HepG2 (cell line): ENCODE results near the gene EXOC6B. TPM values are rescaled to one million over a fixed set of nuclear protein-coding genes. Genes with fewer than 3 reads are reported as not detected.

Experiments
- ATAC-seq: fragments of 200-7000 bp; cut with Tn5 transposase; 3 replicates; pipeline ENCODE4 v1.9.1; 2020; ENCODE audit warnings: mild to moderate bottlenecking, moderate library complexity
- BruUV-seq: library from RNA; stranded (reverse); fragments of 400-500 nt; replicated peaks from 2 replicates; lab custom pipeline; 2021; lab: Mats Ljungman, UMichigan
- CTCF ChIA-PET: fragments of 300-600 bp; formaldehyde crosslinking; extraction: SDS; loops from one replicate; lab custom pipeline; 2021; ENCODE audit warnings: low total read pairs, inconsistent platforms, low intra/inter-chr PET ratio; lab: Yijun Ruan, JAX
- POLR2A ChIA-PET: fragments of 350-600 bp; sonication (Branson Sonifier 250); formaldehyde crosslinking; loops from one replicate; lab custom pipeline; 2020; ENCODE audit warnings: antibody characterized with exemption, inconsistent platforms; lab: Yijun Ruan, JAX
- DNase-seq: peaks from one replicate; pipeline ENCODE4 v3.0.0-alpha.2; 2015; ENCODE audit warnings: low spot score
- FAIRE-seq: peaks from 3 replicates; lab custom pipeline; 2011; peaks lifted over from hg19 to GRCh38; lab: Jason Lieb, UNC
- H2AFZ ChIP-seq: one replicate; pipeline ENCODE4 v1.6.1; 2011; ENCODE audit warnings: low read length, inconsistent platforms
- H3K27ac ChIP-seq: fragments of 300-600 bp; 3 replicates; pipeline ENCODE4 v1.8.0; 2011; ENCODE audit warnings: mixed run types, mild to moderate bottlenecking, mixed read lengths, low read length, inconsistent platforms; ENCODE audit not compliant: insufficient read depth; ENCODE audit errors: extremely low read length
- H3K27me3 ChIP-seq, 2 experiments: fragments of 200-600 bp in 1 of 2; 2 replicates in 1 of 2; 3 replicates in 1 of 2; pipeline versions ENCODE4 v1.6.0 to v1.8.0; 2011; ENCODE audit warnings: low read length in 2 of 2, mild to moderate bottlenecking in 2 of 2, moderate library complexity in 2 of 2, inconsistent platforms in 1 of 2; ENCODE audit not compliant: insufficient read depth in 2 of 2, control insufficient read depth in 1 of 2
- H3K36me3 ChIP-seq, 2 experiments: fragments of 200-600 bp in 1 of 2; replicated peaks in 1 of 2; 2 replicates in 1 of 2; 3 replicates in 1 of 2; pipeline versions ENCODE4 v1.5.1 to v1.8.0; 2011; ENCODE audit warnings: low read length in 2 of 2, inconsistent platforms in 1 of 2; ENCODE audit not compliant: insufficient read depth in 2 of 2, control insufficient read depth in 1 of 2
- H3K4me1 ChIP-seq: 2 replicates; pipeline ENCODE4 v1.5.1; 2012; ENCODE audit warnings: low read length, inconsistent platforms; ENCODE audit not compliant: insufficient read depth
- H3K4me2 ChIP-seq: 2 replicates; pipeline ENCODE4 v1.6.0; 2011; ENCODE audit warnings: low read depth, low read length, inconsistent platforms
- H3K4me3 ChIP-seq, 3 experiments: fragments of 200-600 bp in 1 of 3; sonication (generic), shearing (Covaris generic) in 1 of 3; replicated peaks in 1 of 3; 2 replicates each; pipeline ENCODE4 v1.5.1; 2011 to 2016; ENCODE audit warnings: low read length in 3 of 3, inconsistent platforms in 2 of 3, low read depth in 2 of 3, mild to moderate bottlenecking in 2 of 3, control low read depth in 1 of 3, mixed read lengths in 1 of 3; ENCODE audit not compliant: insufficient read depth in 1 of 3
- H3K79me2 ChIP-seq: one replicate; pipeline ENCODE4 v1.6.1; 2011; ENCODE audit warnings: low read length, inconsistent platforms; ENCODE audit not compliant: insufficient read depth
- H3K9ac ChIP-seq: 2 replicates; pipeline ENCODE4 v1.6.0; 2011; ENCODE audit warnings: mild to moderate bottlenecking, low read depth, low read length, inconsistent platforms; ENCODE audit not compliant: insufficient read depth
- H3K9me3 ChIP-seq: 2 replicates; pipeline ENCODE4 v1.5.1; 2012; ENCODE audit warnings: mild to moderate bottlenecking, low read length
- H4K20me1 ChIP-seq: 2 replicates; pipeline ENCODE4 v1.6.0; 2011; ENCODE audit warnings: inconsistent platforms, mild to moderate bottlenecking, low read length, moderate library complexity; ENCODE audit not compliant: insufficient read depth
- GATA4 ChIP-seq: sonication (generic); IDR thresholded peaks from 2 replicates; pipeline ENCODE4 v1.6.1; 2016; ENCODE audit warnings: antibody characterized with exemption, low read depth, borderline replicate concordance
- HOXA7 ChIP-seq: sonication (generic); formaldehyde crosslinking; IDR thresholded peaks from 2 replicates; pipeline ENCODE4 v1.8.1; 2022; ENCODE audit warnings: mild to moderate bottlenecking, missing genetic modification reagents, moderate library complexity
- NR2C2 ChIP-seq: sonication (generic); formaldehyde crosslinking; IDR thresholded peaks from 2 replicates; pipeline ENCODE4 v1.4.0; 2020; ENCODE audit warnings: missing genetic modification reagents, mild to moderate bottlenecking, moderate library complexity, borderline replicate concordance
- PBX3 ChIP-seq: sonication (generic); formaldehyde crosslinking; IDR thresholded peaks from 2 replicates; pipeline ENCODE4 v1.8.1; 2023; ENCODE audit warnings: missing genetic modification reagents, inconsistent platforms, borderline replicate concordance
- RFXAP ChIP-seq: sonication (generic); formaldehyde crosslinking; IDR thresholded peaks from 2 replicates; pipeline ENCODE4 v1.4.0; 2020; ENCODE audit warnings: missing genetic modification reagents, borderline replicate concordance
- SIN3B ChIP-seq: fragments of 150-350 bp; IDR thresholded peaks from 2 replicates; pipeline ENCODE4 v1.6.1; 2014; ENCODE audit warnings: low read length
- U2AF2 ChIP-seq: fragments of 200-400 bp; formaldehyde crosslinking; IDR thresholded peaks from 2 replicates; pipeline ENCODE4 v1.6.1; 2017; ENCODE audit warnings: low read depth, mild to moderate bottlenecking, low read length
- ZNF124 ChIP-seq: sonication (generic); formaldehyde crosslinking; IDR thresholded peaks from 2 replicates; pipeline ENCODE4 v1.4.0; 2020; ENCODE audit warnings: missing genetic modification reagents
- ZNF281 ChIP-seq: sonication (generic); formaldehyde crosslinking; IDR thresholded peaks from 2 replicates; pipeline ENCODE4 v1.4.0; 2020; ENCODE audit warnings: missing genetic modification reagents, borderline replicate concordance
- ZNF670 ChIP-seq: sonication (generic); formaldehyde crosslinking; IDR thresholded peaks from 2 replicates; pipeline ENCODE4 v1.8.0; 2022; ENCODE audit warnings: mild to moderate bottlenecking, missing genetic modification reagents, borderline replicate concordance
- ZNF768 ChIP-seq: sonication (generic); formaldehyde crosslinking; IDR thresholded peaks from 2 replicates; pipeline ENCODE4 v1.4.0; 2020; ENCODE audit warnings: missing genetic modification reagents
- ZNF879 ChIP-seq: sonication (generic); formaldehyde crosslinking; IDR thresholded peaks from 2 replicates; pipeline ENCODE4 v1.8.1; 2023; ENCODE audit warnings: missing genetic modification reagents
- WGBS: methylation state at CpG from one replicate; pipeline ENCODE4 v1.1.6; 2017; ENCODE audit warnings: low lambda C conversion rate; 5-methylcytosine and 5-hydroxymethylcytosine counted together
- in situ Hi-C: cut with HindIII; loops from 2 replicates; pipeline ENCODE4 v1.10.0; 2017; ENCODE audit warnings: low pct_unique_long_range_greater_than_20kb; ENCODE audit not compliant: extremely low pct_ligation_motif_present
- intact Hi-C: fragments of 100-400 bp; cut with micrococcal nuclease; formaldehyde crosslinking; loops from one replicate; pipeline ENCODE4 v1.10.0; 2022; ENCODE audit not compliant: unreplicated experiment
- polyA plus RNA-seq, 8 experiments: library from polyadenylated mRNA; depleted of rRNA in 3 of 8; stranded (reverse) in 7 of 8; unstranded in 1 of 8; fragments of >200 nt; fragmentation: Illumina TruSeq in 4 of 8; extraction: Trizol in 4 of 8; gene quantifications; 2 replicates each; pipeline versions ENCODE4 v1.2.1 to v1.2.3, GENCODE V29; 2011 to 2016; ENCODE audit warnings: low read depth in 4 of 8, missing spikeins in 1 of 8, mixed read lengths in 1 of 8; ENCODE audit not compliant: insufficient read depth in 1 of 8
- total RNA-seq, 5 experiments: library from RNA; depleted of rRNA; stranded (reverse); fragments of >200 nt; fragmentation: Illumina TruSeq; extraction: Trizol; gene quantifications; 2 replicates each; pipeline ENCODE4 v1.2.3, GENCODE V29; 2016; ENCODE audit warnings: low read depth in 1 of 5
- TF ChIP-seq, protein P1 (sequence below): sonication (generic); formaldehyde crosslinking; IDR thresholded peaks from 2 replicates; pipeline ENCODE4 v1.8.1; 2023; ENCODE audit warnings: mild to moderate bottlenecking, moderate library complexity, missing genetic modification reagents

EXOC6B gene
- total and polyA plus RNA-seq, 2 of the 13 experiments (the other 11 are each of a cell fraction or from before 2014, with no cell fraction given) = 9.1 to 15.9 TPM

- TF ChIP-seq GATA4 (no peak), ZNF281 (CRISPR knock-in tag) (no peak), U2AF2 (no peak), SIN3B (no peak), PBX3 (no peak), ZNF768 (CRISPR knock-in tag) (no peak), ZNF670 (CRISPR knock-in tag) (no peak), ZNF124 (no peak), NR2C2 (CRISPR knock-in tag) (no peak), HOXA7 (no peak), ZNF879 (CRISPR knock-in tag) (no peak), RFXAP (CRISPR knock-in tag) (no peak)
- TF ChIP-seq, protein P1, sequence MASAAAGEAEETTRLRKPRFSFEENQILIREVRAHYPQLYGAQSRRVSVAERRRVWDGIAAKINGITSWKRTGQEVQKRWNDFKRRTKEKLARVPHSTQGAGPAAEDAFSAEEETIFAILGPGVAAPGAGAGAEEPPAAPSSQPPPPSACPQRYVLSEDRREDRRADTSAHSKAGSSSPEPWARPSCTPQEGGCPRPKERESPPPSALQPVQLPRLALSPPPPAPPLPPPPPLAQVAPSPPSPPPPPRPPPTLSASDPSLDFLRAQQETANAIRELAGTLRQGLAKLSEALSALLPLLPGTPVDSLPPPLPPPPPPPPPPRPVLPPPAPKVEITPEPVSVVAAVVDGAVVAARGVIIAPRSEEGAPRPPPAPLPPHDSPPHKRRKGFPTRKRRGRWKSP = no peak
- Histone ChIP-seq H3K27me3 (no peaks in the 10 kb centered on the region), H3K9me3 (no peaks in the 10 kb centered on the region), H3K36me3 (no peaks in the 10 kb centered on the region), H2AFZ (no peak overlapping the region), H3K79me2 (no peaks in the 10 kb centered on the region), H4K20me1 (no peaks in the 10 kb centered on the region), H3K4me2 (no peak overlapping the region), H3K27ac (no peak overlapping the region), H3K4me3 (no peak overlapping the region), H3K4me1 (no peaks in the 10 kb centered on the region), H3K9ac (no peak overlapping the region)
- ATAC-seq (no peak), FAIRE-seq (no peak), DNase-seq (no peak)
- CTCF ChIA-PET = no interaction called here
- intact Hi-C loops (no loop called here), in situ Hi-C loops (no loop called here)
- POLR2A ChIA-PET = no interaction called here
- WGBS = 91% methylated on average over 3 of the region's 3 CpGs
- BruUV-seq = no TSS peak
Measured at GRCh38 chr2:72613931-72614330, 211.9 kb downstream of the EXOC6B start.
